BE2C (cell line): ENCODE data around the gene RTP2.

Experiments
- DNase-seq: peaks from one replicate; pipeline ENCODE4 v3.0.0-alpha.2; 2020
- H3K27me3 ChIP-seq: fragments of 250-450 bp; sonication (Bioruptor Pico); 2 replicates; pipeline ENCODE4 v1.5.1; 2020; ENCODE audit warnings: mild to moderate bottlenecking
- H3K36me3 ChIP-seq: fragments of 250-450 bp; sonication (Bioruptor Pico); 2 replicates; pipeline ENCODE4 v1.5.1; 2020; ENCODE audit warnings: mild to moderate bottlenecking
- H3K4me1 ChIP-seq: fragments of 250-450 bp; sonication (Bioruptor Pico); 2 replicates; pipeline ENCODE4 v1.5.1; 2020
- H3K4me3 ChIP-seq: 2 replicates; pipeline ENCODE4 v1.5.1; 2011; ENCODE audit warnings: low read depth, low read length
- H3K9me3 ChIP-seq: fragments of 250-450 bp; sonication (Bioruptor Pico); 2 replicates; pipeline ENCODE4 v1.5.1; 2020
- TF ChIP-seq, protein P1 (sequence below): IDR thresholded peaks from 2 replicates; pipeline ENCODE4 v1.5.1; 2012; ENCODE audit warnings: mild to moderate bottlenecking, low read depth, low read length

Gene RTP2

GRCh38 chr3:187746442-187747281 lies 44.3 kb upstream of the RTP2 start:
- H3K4me3 ChIP-seq, result peak overlapping the region; percentile 75; the same call in 1 of the 2 replicates
- H3K9me3 ChIP-seq, result no peaks in the 10 kb centered on the region
- H3K4me1 ChIP-seq, result no peaks in the 10 kb centered on the region; the same call in 1 of the 2 replicates
- DNase-seq, result no peak
- peaks cover 3% of the 10 kb centered on the region; the same call in 1 of the 2 replicates for H3K27me3 ChIP-seq
- TF ChIP-seq, protein P1, sequence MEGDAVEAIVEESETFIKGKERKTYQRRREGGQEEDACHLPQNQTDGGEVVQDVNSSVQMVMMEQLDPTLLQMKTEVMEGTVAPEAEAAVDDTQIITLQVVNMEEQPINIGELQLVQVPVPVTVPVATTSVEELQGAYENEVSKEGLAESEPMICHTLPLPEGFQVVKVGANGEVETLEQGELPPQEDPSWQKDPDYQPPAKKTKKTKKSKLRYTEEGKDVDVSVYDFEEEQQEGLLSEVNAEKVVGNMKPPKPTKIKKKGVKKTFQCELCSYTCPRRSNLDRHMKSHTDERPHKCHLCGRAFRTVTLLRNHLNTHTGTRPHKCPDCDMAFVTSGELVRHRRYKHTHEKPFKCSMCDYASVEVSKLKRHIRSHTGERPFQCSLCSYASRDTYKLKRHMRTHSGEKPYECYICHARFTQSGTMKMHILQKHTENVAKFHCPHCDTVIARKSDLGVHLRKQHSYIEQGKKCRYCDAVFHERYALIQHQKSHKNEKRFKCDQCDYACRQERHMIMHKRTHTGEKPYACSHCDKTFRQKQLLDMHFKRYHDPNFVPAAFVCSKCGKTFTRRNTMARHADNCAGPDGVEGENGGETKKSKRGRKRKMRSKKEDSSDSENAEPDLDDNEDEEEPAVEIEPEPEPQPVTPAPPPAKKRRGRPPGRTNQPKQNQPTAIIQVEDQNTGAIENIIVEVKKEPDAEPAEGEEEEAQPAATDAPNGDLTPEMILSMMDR, result no peak
- no peaks in the 10 kb centered on the region for H3K36me3 ChIP-seq

GRCh38 chr3:187746059-187746441 lies 43.7 kb upstream of the RTP2 start:
- Histone ChIP-seq H3K27me3 (peaks cover 3% of the 10 kb centered on the region; the same call in 1 of the 2 replicates), H3K4me3 (peak overlapping the region; percentile 75), H3K9me3 (no peaks in the 10 kb centered on the region), H3K36me3 (no peaks in the 10 kb centered on the region), H3K4me1 (no peaks in the 10 kb centered on the region; the same call in 1 of the 2 replicates)
- no peak for DNase-seq
- TF ChIP-seq, protein P1, result no peak

DNA sequence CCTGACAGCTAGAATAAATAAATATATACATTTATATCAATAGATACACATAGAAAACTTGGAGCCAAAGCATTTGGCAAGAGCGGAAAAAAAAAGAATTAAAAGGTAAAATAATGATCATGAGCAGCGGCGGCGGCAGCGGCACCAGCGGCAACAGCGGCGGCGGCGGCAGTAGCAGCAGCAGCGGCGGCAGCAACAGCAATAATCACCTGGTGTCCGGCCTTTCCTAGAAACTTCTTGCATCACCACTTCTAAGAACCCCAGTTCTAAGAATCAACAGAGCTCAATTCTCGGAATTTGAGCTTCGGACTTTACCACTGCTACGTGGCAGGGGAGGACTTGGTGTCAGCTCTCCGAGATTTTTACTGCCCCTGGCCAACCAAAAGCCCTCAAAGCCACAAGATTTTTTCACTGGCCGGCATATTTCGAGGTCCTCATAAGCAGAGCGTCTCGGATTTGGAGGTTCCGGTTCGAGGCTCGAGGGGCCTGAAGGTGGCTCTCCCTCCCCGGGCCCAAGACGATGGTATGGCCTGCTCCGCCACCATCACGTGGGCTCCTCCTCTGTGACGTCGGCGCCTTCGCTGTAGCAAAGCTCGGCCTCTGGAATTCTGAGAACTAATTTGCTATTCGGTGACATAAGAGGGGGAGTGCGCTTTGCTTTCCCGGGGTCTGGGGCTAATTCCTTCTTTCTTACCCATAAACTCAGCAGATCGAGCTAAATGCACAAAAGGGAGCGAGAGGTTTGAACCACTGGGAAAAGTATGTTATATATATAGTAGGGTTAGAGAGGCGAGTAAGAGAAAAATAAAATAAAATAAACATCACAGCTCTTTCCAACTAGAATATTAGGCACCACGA lies 43.1 kb upstream of the RTP2 start, which contains the start of gene BCL6:
TSS of gene BCL6 (minus strand) at position 268 of the 858 bp plus-strand sequence. CDS start 11,775 bp downstream, outside the sequence.
- Histone ChIP-seq H3K27me3 (peaks cover 3% of the 10 kb centered on the region; the same call in 1 of the 2 replicates), H3K9me3 (no peaks in the 10 kb centered on the region), H3K4me1 (no peaks in the 10 kb centered on the region; the same call in 1 of the 2 replicates), H3K4me3 (peak within 1 kb of the TSS; percentile 75), H3K36me3 (no peaks in the 10 kb centered on the region)
- TF ChIP-seq, protein P1, result no peak
- DNase-seq, result peak; percentile 84

GRCh38 chr3:187744169-187745151 lies 42.1 kb upstream of the RTP2 start:
- Histone ChIP-seq H3K9me3 (no peaks in the 10 kb centered on the region), H3K4me1 (no peaks in the 10 kb centered on the region; the same call in 1 of the 2 replicates), H3K27me3 (peaks cover 3% of the 10 kb centered on the region; the same call in 1 of the 2 replicates), H3K36me3 (no peaks in the 10 kb centered on the region), H3K4me3 (peak overlapping the region; percentile 75)
- DNase-seq, result peak; percentile 46
- TF ChIP-seq, protein P1, result no peak
